Glutamatergic neuron (in vitro differentiated cells): Measurements from ENCODE around the gene GSS. TPM values are rescaled to one million over a fixed set of nuclear protein-coding genes. Genes with fewer than 3 reads are reported as not detected.

Experiments used
- DNase-seq: peaks from one replicate; pipeline ENCODE4 v3.0.0; 2022
- H3K27ac Mint-ChIP-seq: one replicate; pipeline ENCODE4 v1.8.0; 2020; ENCODE audit warnings: mild to moderate bottlenecking, mixed read lengths, inconsistent platforms; ENCODE audit not compliant: unreplicated experiment
- H3K27me3 Mint-ChIP-seq: one replicate; pipeline ENCODE4 v1.8.0; 2020; ENCODE audit warnings: mild to moderate bottlenecking, moderate library complexity, mixed read lengths, inconsistent platforms; ENCODE audit not compliant: unreplicated experiment
- H3K36me3 Mint-ChIP-seq: one replicate; pipeline ENCODE4 v1.8.0; 2020; ENCODE audit warnings: mild to moderate bottlenecking, mixed read lengths, inconsistent platforms; ENCODE audit not compliant: unreplicated experiment
- H3K4me1 Mint-ChIP-seq: one replicate; pipeline ENCODE4 v1.8.0; 2020; ENCODE audit warnings: mild to moderate bottlenecking, low read depth, mixed read lengths, inconsistent platforms; ENCODE audit not compliant: unreplicated experiment
- H3K4me3 Mint-ChIP-seq: one replicate; pipeline ENCODE4 v1.8.0; 2020; ENCODE audit warnings: mild to moderate bottlenecking, mixed read lengths, inconsistent platforms; ENCODE audit not compliant: unreplicated experiment
- H3K9me3 Mint-ChIP-seq: one replicate; pipeline ENCODE4 v1.8.0; 2020; ENCODE audit warnings: mild to moderate bottlenecking, moderate library complexity, mixed read lengths, inconsistent platforms; ENCODE audit not compliant: unreplicated experiment
- long read RNA-seq: library from polyadenylated mRNA; unstranded; transcript quantifications from one replicate; pipeline ENCODE4 v2.0.0, GENCODE V29; 2020; ENCODE audit not compliant: unreplicated experiment
- total RNA-seq: library from RNA; stranded (reverse); fragmentation: NEBNext Ultra II Directional; extraction: Animal tissue kit (Norgen Biotek cat#: 25700); gene quantifications from one replicate; pipeline ENCODE4 v1.2.1, GENCODE V29; 2021; ENCODE audit not compliant: unreplicated experiment
- TF ChIP-seq, protein P1 (sequence below): fragments of 200-600 bp; sonication (generic); IDR thresholded peaks from one replicate; pipeline ENCODE4 v1.5.0; 2021; ENCODE audit not compliant: partially characterized antibody, unreplicated experiment

Gene GSS
- 28.2 TPM for total RNA-seq
- long read RNA-seq, transcript GSS-201 (13 exons, 1,919 nt) = major isoform, 14 of 30 reads
- long read RNA-seq, partial matches to known transcripts = 6 of 30 reads
- long read RNA-seq, other reads (novel, unspliced or antisense) = 8 of 30 reads

DNA sequence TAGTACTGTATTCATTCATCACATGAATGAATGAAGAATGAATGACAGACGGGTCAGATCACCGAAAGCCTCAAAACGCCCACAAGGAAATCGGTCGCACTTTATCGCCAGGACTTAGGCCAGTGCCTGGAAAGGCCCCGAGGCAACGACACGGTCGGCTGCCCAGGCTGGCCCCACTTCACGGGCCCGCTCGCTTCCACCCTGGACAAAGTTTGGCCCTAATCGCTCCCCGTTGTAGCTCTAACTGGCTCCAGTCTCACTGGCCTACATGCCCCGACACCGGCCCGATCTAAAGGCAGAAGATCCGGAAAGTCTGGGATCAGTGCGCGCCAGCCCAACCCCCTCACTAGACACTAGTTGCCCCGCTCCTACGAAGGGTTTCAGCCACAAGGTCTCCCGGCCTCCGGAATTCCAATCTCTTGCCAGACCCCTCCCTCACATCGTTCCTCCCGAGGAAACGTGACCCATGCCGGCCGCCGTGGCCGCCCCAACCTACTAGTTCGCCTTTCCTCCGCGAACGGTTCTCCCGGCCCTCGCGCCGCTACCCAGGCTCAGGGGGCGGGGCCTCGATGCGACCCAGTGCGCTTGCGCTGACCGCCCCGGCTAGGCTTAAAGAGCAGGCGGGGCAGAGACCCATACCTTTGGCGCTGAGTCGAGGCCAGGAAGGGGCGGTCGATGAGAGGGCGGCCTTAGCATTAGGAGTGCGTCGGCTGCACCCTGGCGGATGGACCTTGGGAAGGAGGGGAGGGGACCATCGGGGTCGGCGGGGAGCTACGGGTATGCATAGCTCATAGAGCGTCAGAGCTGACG lies at the start of gene GSS, which contains the start of gene MYH7B:
Gene GSS (minus strand): TSS at position 576 of the 810 bp plus-strand sequence. CDS start 3,954 bp downstream, outside the sequence.
Gene MYH7B (plus strand): TSS at position 638 of the 810 bp plus-strand sequence. CDS start 22,138 bp downstream, outside the sequence.
- Mint-ChIP-seq H3K36me3 (no peaks in the 10 kb centered on the region), H3K4me3 (peak within 1 kb of the TSS; percentile 99), H3K9me3 (peaks cover 8% of the 10 kb centered on the region), H3K27ac (peak within 1 kb of the TSS; percentile 98), H3K4me1 (peaks cover 15% of the 10 kb centered on the region), H3K27me3 (peaks cover 11% of the 10 kb centered on the region)
- TF ChIP-seq, protein P1, sequence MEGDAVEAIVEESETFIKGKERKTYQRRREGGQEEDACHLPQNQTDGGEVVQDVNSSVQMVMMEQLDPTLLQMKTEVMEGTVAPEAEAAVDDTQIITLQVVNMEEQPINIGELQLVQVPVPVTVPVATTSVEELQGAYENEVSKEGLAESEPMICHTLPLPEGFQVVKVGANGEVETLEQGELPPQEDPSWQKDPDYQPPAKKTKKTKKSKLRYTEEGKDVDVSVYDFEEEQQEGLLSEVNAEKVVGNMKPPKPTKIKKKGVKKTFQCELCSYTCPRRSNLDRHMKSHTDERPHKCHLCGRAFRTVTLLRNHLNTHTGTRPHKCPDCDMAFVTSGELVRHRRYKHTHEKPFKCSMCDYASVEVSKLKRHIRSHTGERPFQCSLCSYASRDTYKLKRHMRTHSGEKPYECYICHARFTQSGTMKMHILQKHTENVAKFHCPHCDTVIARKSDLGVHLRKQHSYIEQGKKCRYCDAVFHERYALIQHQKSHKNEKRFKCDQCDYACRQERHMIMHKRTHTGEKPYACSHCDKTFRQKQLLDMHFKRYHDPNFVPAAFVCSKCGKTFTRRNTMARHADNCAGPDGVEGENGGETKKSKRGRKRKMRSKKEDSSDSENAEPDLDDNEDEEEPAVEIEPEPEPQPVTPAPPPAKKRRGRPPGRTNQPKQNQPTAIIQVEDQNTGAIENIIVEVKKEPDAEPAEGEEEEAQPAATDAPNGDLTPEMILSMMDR = no peak
- peak; percentile 100 for DNase-seq

DNA sequence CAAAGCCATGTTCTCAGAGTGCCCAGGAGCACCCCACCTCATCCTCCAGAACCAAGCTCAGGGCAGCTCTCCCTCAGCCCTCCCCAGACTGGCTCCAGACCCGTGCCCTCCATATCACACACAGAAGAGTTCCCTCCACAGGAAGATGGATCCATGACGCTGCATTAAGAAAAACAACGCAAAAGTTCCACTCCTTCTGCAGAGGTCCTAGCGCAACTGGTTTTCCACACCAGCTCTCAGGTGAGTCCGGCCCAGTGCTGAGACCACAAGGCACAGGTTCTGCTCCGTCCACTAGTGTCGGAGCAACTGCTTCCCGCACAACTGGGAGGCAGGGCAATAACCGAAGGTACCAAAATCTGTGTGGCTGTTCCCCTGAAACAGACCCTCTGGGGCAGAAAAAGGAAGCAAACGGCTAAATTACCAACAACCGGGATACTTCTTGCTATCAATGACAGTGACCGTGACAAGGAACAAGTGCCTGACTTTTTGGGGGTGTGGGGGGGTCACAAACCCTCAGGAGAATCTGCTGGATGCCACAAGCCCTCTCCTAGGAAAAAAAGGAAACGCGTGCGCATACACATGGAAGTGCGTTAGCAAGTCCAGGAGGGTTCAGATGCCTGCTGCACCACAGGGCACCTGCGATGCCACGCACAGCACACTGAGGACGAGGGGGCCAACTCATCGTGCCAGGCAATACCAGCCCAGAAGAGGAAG lies 49.3 kb upstream of the GSS start:
- TF ChIP-seq, protein P1 = no peak
- H3K27me3 Mint-ChIP-seq = peaks cover 12% of the 10 kb centered on the region
- H3K9me3 Mint-ChIP-seq = no peaks in the 10 kb centered on the region
- DNase-seq = no peak
- H3K27ac Mint-ChIP-seq = no peak overlapping the region
- H3K4me1 Mint-ChIP-seq = no peaks in the 10 kb centered on the region
- H3K36me3 Mint-ChIP-seq = no peaks in the 10 kb centered on the region
- H3K4me3 Mint-ChIP-seq = no peak overlapping the region

DNA sequence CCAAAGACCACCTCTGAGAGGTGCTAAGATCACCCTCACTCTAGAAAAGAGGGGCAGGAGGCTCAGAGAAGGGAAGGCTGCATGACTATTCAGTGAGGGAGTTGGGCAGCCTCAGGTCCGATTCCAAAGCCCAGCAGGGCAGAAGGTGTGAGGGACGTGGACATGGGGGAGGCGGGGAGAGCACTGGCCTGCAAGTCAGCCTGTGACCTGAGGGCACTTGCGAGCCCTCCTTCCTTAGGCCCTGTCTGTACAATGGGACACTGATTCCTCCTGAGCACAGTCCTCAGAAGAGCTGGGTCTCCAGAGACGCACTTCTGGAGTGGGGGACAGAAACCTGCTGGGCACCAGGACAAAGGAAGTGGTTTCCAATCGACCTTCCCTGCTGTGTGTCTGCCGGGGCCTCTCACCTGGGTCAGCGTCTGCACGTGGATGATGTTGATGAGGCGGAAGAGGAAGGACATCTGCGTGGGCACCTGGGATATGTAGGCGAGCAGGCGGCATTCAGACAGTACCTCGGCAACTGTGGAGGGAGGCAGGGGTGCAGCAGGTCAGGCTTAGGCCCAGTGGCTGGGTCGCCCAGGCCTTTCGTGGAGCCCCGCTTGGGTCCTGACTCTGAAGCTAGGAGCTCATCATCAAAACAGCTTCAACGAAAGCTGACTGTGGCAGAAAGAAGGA lies 48.6 kb upstream of the GSS start:
- H3K9me3 Mint-ChIP-seq = peaks cover 1% of the 10 kb centered on the region
- no peak for DNase-seq
- no peaks in the 10 kb centered on the region for H3K4me1 Mint-ChIP-seq
- TF ChIP-seq, protein P1 = no peak
- no peaks in the 10 kb centered on the region for H3K36me3 Mint-ChIP-seq
- peaks cover 10% of the 10 kb centered on the region for H3K27me3 Mint-ChIP-seq
- no peak overlapping the region for H3K27ac Mint-ChIP-seq
- H3K4me3 Mint-ChIP-seq = no peak overlapping the region

DNA sequence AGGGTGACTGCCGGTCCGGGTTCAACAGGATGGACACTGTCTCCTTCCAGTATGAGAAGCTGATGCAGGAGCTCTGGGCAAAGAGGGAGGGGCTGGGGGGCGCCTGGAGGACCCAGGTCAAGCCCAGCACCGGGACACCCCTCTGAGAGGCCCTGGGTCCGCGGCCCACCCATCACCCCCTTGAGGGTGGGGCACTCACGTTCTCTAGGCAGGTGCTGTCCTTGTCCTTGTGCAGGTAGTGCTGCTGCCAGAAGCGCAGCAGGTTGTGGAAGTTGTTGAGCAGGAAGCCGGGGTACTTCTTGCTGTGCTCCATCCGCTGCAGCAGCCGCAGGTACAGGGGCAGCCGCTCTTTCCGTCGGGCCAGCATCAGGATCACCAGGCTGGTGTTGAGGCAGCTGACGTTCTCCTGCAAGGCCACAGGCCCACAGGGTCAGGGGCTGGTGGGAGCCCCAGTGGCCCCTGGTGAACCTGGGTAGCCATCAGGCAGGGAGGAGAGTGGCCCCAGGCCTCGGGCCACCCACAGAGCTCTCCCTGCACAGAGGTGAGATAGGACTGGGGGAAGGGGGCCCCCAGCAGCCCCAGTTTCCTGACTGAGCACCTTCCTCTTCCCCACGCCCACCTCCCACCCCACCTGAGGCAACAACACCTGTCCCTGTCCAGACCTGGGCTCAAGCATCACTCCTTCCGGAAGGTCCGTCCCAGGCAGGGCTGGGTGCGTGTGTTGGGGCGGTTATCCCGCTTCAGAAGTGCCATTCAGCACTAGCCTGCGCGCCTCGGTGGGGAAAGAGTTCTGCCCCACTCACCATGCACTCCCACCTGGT lies 47.8 kb upstream of the GSS start:
- Mint-ChIP-seq H3K27me3 (peaks cover 10% of the 10 kb centered on the region), H3K36me3 (no peaks in the 10 kb centered on the region), H3K9me3 (peaks cover 1% of the 10 kb centered on the region), H3K27ac (no peak overlapping the region), H3K4me1 (no peaks in the 10 kb centered on the region), H3K4me3 (no peak overlapping the region)
- TF ChIP-seq, protein P1 = no peak
- DNase-seq = no peak
